Karpas-422 (cell line): ENCODE data around the gene FLYWCH1. TPM values are rescaled to one million over a fixed set of nuclear protein-coding genes. Genes with fewer than 3 reads are reported as not detected.
A peak's percentile ranks its signal among the peaks of the same experiment; 100 is the strongest.
"Not testable (repeated sequence)": the region's sequence is repeated elsewhere in the genome, so short reads cannot be mapped to it uniquely, and the experiment has no call there.

Experiments used
- DNase-seq: peaks from one replicate; pipeline ENCODE4 v3.0.0-alpha.2; 2015
- H2AFZ ChIP-seq: fragments of 200-600 bp; sonication (generic); 2 replicates; pipeline ENCODE4 v1.6.1; 2014; ENCODE audit warnings: antibody characterized with exemption, low read length, mixed read lengths
- H3K27ac ChIP-seq: fragments of 200-600 bp; sonication (generic); 2 replicates; pipeline ENCODE4 v1.5.1; 2014; ENCODE audit warnings: mild to moderate bottlenecking, low read length, moderate library complexity
- H3K27me3 ChIP-seq: fragments of 200-600 bp; sonication (generic); 2 replicates; pipeline ENCODE4 v1.6.1; 2014; ENCODE audit warnings: low read length, mixed read lengths
- H3K36me3 ChIP-seq: fragments of 200-600 bp; sonication (generic); 2 replicates; pipeline ENCODE4 v1.6.1; 2014; ENCODE audit warnings: low read length, mixed read lengths; ENCODE audit not compliant: insufficient read depth
- H3K4me1 ChIP-seq: fragments of 200-600 bp; sonication (generic); 2 replicates; pipeline ENCODE4 v1.6.1; 2014; ENCODE audit warnings: mild to moderate bottlenecking, low read length, mixed read lengths
- H3K4me2 ChIP-seq: fragments of 200-600 bp; sonication (generic); 2 replicates; pipeline ENCODE4 v1.6.1; 2014; ENCODE audit warnings: low read length, low read depth, mild to moderate bottlenecking; ENCODE audit not compliant: poor library complexity, severe bottlenecking
- H3K4me3 ChIP-seq: fragments of 200-600 bp; sonication (generic); 2 replicates; pipeline ENCODE4 v1.5.1; 2014; ENCODE audit warnings: mild to moderate bottlenecking, antibody characterized with exemption, low read length, mixed read lengths
- H3K79me2 ChIP-seq: fragments of 200-600 bp; sonication (generic); 2 replicates; pipeline ENCODE4 v1.6.1; 2014; ENCODE audit warnings: mild to moderate bottlenecking, low read length, mixed read lengths
- H3K9ac ChIP-seq: fragments of 200-600 bp; sonication (generic); 2 replicates; pipeline ENCODE4 v1.6.0; 2014; ENCODE audit warnings: low read length
- H3K9me2 ChIP-seq: fragments of 200-600 bp; sonication (generic), shearing (Covaris generic); replicated peaks from 2 replicates; pipeline ENCODE4 v1.6.0; 2014; ENCODE audit warnings: mild to moderate bottlenecking, low read length, moderate library complexity; ENCODE audit not compliant: insufficient read depth
- H3K9me3 ChIP-seq: fragments of 300-700, 200-600 bp; sonication (generic); 2 replicates; pipeline ENCODE4 v1.6.1; 2014; ENCODE audit warnings: low read length, mixed read lengths
- H4K20me1 ChIP-seq: fragments of 200-600 bp; sonication (generic); 2 replicates; pipeline ENCODE4 v1.6.1; 2014; ENCODE audit warnings: mild to moderate bottlenecking, antibody characterized with exemption, low read length, low read depth; ENCODE audit not compliant: insufficient read depth
- total RNA-seq: library from RNA; depleted of rRNA; stranded (reverse); fragments of >200 nt; shearing (Covaris generic); gene quantifications from 2 replicates; pipeline ENCODE4 v1.2.3, GENCODE V29; 2014; ENCODE audit warnings: low replicate concordance

Gene FLYWCH1
- total RNA-seq, 1 experiment from 2014 or later = 11.0 TPM

GRCh38 chr16:2904100-2904921, 7.4 kb upstream of the FLYWCH1 start:
- H3K27ac ChIP-seq = peak overlapping the region; percentile 77
- peak overlapping the region; percentile 91; the same call in 1 of the 2 replicates for H2AFZ ChIP-seq
- H3K4me2 ChIP-seq = peak overlapping the region; percentile 90
- H3K9me2 ChIP-seq = no peaks in the 10 kb centered on the region
- peak overlapping the region; percentile 76 for H3K4me3 ChIP-seq
- no peaks in the 10 kb centered on the region for H3K36me3 ChIP-seq
- no peaks in the 10 kb centered on the region for H4K20me1 ChIP-seq
- peaks cover 14% of the 10 kb centered on the region for H3K4me1 ChIP-seq
- H3K9ac ChIP-seq = peak overlapping the region; percentile 91
- no peaks in the 10 kb centered on the region for H3K9me3 ChIP-seq
- peak; percentile 94 for DNase-seq
- no peaks in the 10 kb centered on the region for H3K27me3 ChIP-seq
- H3K79me2 ChIP-seq = no peaks in the 10 kb centered on the region

DNA sequence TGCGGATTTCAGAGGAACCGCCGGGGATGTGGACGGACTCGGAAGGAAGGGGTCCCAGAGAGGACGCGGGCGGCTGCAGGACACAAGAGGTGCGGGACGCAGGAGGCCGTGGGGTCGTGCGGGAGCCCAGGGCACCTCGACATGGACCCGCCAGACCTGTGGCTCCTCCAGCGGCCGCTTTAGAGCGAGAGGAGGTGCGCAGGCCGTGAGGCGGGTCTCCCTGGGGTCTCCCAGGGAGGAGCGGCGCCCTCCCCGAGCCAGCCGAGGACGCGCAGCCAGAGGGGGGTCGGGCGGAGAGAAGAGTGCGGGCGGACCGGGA, 6.8 kb upstream of the FLYWCH1 start:
- peak overlapping the region; percentile 77 for H3K27ac ChIP-seq
- DNase-seq = no peak
- H3K4me1 ChIP-seq = peaks cover 14% of the 10 kb centered on the region
- no peaks in the 10 kb centered on the region for H3K9me3 ChIP-seq
- H3K4me2 ChIP-seq = peak overlapping the region; percentile 90
- no peaks in the 10 kb centered on the region for H3K27me3 ChIP-seq
- no peak overlapping the region for H2AFZ ChIP-seq
- H3K36me3 ChIP-seq = no peaks in the 10 kb centered on the region
- H3K9me2 ChIP-seq = no peaks in the 10 kb centered on the region
- no peaks in the 10 kb centered on the region for H4K20me1 ChIP-seq
- peak overlapping the region; percentile 91 for H3K9ac ChIP-seq
- H3K79me2 ChIP-seq = no peaks in the 10 kb centered on the region
- peak overlapping the region; percentile 76 for H3K4me3 ChIP-seq

GRCh38 chr16:2905241-2905987, 6.3 kb upstream of the FLYWCH1 start:
- Histone ChIP-seq H3K9ac (peak overlapping the region; percentile 91), H3K79me2 (no peaks in the 10 kb centered on the region), H4K20me1 (no peaks in the 10 kb centered on the region), H3K36me3 (no peaks in the 10 kb centered on the region), H3K27ac (peak overlapping the region; percentile 77), H3K4me3 (peak overlapping the region; percentile 76), H3K4me1 (peaks cover 17% of the 10 kb centered on the region), H2AFZ (no peak overlapping the region), H3K27me3 (no peaks in the 10 kb centered on the region), H3K4me2 (peak overlapping the region; percentile 90), H3K9me3 (no peaks in the 10 kb centered on the region), H3K9me2 (no peaks in the 10 kb centered on the region)
- peak; percentile 100 for DNase-seq

GRCh38 chr16:2905988-2906387, 5.7 kb upstream of the FLYWCH1 start:
- Histone ChIP-seq H3K27ac (no peak overlapping the region), H3K36me3 (no peaks in the 10 kb centered on the region), H3K4me1 (peaks cover 23% of the 10 kb centered on the region), H3K9me2 (no peaks in the 10 kb centered on the region), H3K27me3 (no peaks in the 10 kb centered on the region), H2AFZ (no peak overlapping the region), H3K9ac (no peak overlapping the region), H3K9me3 (no peaks in the 10 kb centered on the region), H4K20me1 (no peaks in the 10 kb centered on the region), H3K4me2 (peak overlapping the region; percentile 56), H3K79me2 (no peaks in the 10 kb centered on the region), H3K4me3 (peak overlapping the region; percentile 30; the same call in 1 of the 2 replicates)
- no peak for DNase-seq

DNA sequence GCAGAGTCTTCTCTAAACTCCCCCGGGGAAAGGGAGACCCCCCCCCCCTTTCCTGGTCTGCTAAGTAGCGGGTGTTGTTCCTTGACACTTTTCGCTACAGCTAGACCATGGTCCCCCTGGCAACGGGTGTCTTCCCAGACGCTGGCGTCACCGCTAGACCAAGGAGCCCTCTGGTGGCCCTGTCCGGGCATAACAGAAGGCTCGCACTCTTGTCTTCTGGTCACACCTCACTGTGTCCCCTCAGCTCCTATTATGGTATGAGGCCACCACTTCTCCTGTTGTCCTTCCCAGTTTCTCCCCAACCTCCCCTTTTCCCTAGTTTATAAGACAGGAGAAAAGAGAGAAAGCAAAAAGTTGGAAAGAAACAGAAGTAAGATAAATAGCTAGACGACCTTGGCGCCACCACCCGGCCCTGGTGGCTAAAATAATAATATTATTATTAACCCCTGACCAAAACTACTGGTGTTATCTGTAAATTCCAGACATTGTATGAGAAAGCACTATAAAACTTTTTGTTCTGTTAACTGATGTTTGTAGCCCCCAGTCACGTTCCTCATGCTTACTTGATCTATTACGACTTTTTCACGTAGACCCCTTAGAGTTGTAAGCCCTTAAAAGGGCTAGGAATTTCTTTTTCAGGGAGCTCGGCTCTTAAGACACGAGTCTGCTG, 4.5 kb upstream of the FLYWCH1 start:
- H4K20me1 ChIP-seq, H2AFZ ChIP-seq, H3K9me2 ChIP-seq, H3K27ac ChIP-seq, H3K9ac ChIP-seq, H3K9me3 ChIP-seq, H3K79me2 ChIP-seq, H3K36me3 ChIP-seq, H3K27me3 ChIP-seq, H3K4me3 ChIP-seq: not testable (repeated sequence)
- DNase-seq = peak; percentile 76
- Histone ChIP-seq H3K4me1 (peaks cover 28% of the 10 kb centered on the region), H3K4me2 (peak overlapping the region; percentile 42)

DNA sequence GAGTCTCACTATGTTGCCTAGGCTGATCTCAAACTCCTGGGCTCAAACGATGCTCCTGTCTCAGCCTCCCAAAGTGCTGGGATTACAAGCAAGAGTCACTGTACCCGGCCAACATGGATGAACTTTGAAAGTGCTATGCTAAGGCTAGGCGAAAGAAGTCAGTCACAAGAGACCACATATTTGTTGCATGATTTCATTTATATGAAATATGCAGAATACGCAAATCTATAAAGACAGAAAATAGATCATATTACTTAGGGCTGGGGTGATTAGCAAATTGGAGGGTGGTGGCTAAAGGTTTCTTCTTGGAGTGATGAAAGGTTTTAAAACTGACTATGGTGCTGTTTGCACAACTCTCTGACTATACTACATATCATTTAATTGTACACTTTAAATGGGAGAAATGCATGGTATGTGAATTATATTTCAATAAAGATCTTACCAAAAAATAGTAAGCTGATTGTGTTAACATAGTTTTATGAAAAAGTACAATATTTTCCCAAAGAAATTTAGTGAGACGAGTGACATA, 1.2 kb upstream of the FLYWCH1 start:
- no peaks in the 10 kb centered on the region for H3K9me2 ChIP-seq
- H2AFZ ChIP-seq = no peak overlapping the region
- DNase-seq = no peak
- no peak overlapping the region for H3K27ac ChIP-seq
- H3K79me2 ChIP-seq = peaks cover 15% of the 10 kb centered on the region
- peak overlapping the region; percentile 20 for H3K4me2 ChIP-seq
- H3K9ac ChIP-seq = no peak overlapping the region
- H3K36me3 ChIP-seq = 0 out of 2 replicates have a peak, but pooled peaks cover 3% of the 10 kb centered on the region
- no peaks in the 10 kb centered on the region for H3K27me3 ChIP-seq
- no peaks in the 10 kb centered on the region for H3K9me3 ChIP-seq
- H4K20me1 ChIP-seq = no peaks in the 10 kb centered on the region
- H3K4me3 ChIP-seq = no peak overlapping the region
- peaks cover 33% of the 10 kb centered on the region for H3K4me1 ChIP-seq

DNA sequence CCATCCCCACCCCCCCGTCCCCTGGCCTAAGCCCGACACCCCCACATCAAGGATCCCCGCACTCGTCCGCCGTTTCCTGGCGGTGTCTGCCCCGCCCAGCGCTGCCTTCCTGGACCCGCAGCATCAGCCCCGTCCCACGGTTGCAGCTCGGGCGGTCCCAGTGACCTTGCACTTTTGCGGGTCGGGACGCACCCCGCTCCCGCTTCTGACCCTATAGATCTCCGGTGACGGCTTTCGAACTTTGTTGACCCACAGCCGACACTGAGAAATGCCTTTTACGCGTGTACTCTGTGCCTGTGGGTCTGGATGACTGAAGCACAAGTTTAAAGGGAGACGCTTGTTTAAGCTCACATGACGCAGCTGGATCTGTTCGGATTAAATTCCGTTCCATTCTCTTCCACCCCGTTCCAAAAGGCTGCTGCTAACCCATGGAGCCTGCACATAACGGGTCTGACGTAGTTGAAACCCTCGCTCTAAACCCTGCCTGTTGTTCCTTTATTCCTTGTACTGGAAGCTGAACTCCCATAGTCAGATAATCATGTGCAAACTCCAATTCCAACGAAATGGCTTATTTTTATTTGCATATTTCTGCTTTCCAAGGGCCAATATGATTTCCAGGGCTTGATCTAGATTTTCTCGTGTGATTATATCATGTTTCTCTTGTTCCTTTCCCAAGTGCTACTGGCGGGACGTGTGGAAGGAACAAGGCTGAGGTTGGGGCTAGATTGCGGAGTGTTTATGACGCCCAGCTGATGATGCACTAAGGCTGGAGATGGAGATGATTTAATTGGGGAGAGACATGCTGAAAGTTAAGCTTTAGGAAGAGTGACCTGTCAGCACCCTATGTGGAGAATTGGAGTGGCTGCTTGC, 834 bp downstream of the FLYWCH1 start:
- Histone ChIP-seq H3K4me2 (peak overlapping the region; percentile 77), H3K27ac (no peak overlapping the region), H3K36me3 (0 out of 2 replicates have a peak, but pooled peaks cover 3% of the 10 kb centered on the region), H2AFZ (peak overlapping the region; percentile 45; the same call in 1 of the 2 replicates), H3K9ac (peak overlapping the region; percentile 81), H4K20me1 (no peaks in the 10 kb centered on the region), H3K9me3 (no peaks in the 10 kb centered on the region), H3K27me3 (no peaks in the 10 kb centered on the region), H3K4me3 (peak overlapping the region; percentile 89), H3K4me1 (peaks cover 24% of the 10 kb centered on the region), H3K9me2 (no peaks in the 10 kb centered on the region), H3K79me2 (peaks cover 15% of the 10 kb centered on the region)
- peak; percentile 63 for DNase-seq
